H7 (cell line): ENCODE results near the gene GALNT13. TPM values are rescaled to one million over a fixed set of nuclear protein-coding genes. Genes with fewer than 3 reads are reported as not detected.

Experiments
- DNase-seq: peaks from one replicate; pipeline ENCODE4 v3.0.0; 2012
- H3K27me3 ChIP-seq: 2 replicates; pipeline ENCODE4 v1.6.0; 2011; ENCODE audit warnings: mild to moderate bottlenecking, low read length; ENCODE audit not compliant: control insufficient read depth, insufficient read depth
- H3K36me3 ChIP-seq: replicated peaks from 2 replicates; pipeline ENCODE4 v1.5.1; 2011; ENCODE audit warnings: low read length; ENCODE audit not compliant: control insufficient read depth, insufficient read depth
- H3K4me3 ChIP-seq: 2 replicates; pipeline ENCODE4 v1.5.1; 2011; ENCODE audit warnings: low read depth, mild to moderate bottlenecking, control low read depth, low read length, moderate library complexity; ENCODE audit not compliant: insufficient read depth
- total RNA-seq: library from RNA; depleted of rRNA; stranded (reverse); fragments of >200 nt; shearing (Covaris generic); gene quantifications from 2 replicates; pipeline ENCODE4 v1.2.3, GENCODE V29; 2014

The GALNT13 gene
- total RNA-seq, 1 experiment from 2014 or later: 7.1 TPM

- H3K36me3 ChIP-seq: no peaks in the 10 kb centered on the region
- H3K4me3 ChIP-seq: no peak overlapping the region
- H3K27me3 ChIP-seq: no peaks in the 10 kb centered on the region
- no peak for DNase-seq
These were observed 434.7 kb downstream of the GALNT13 start for GRCh38 chr2:154306266-154306970.

GRCh38 chr2:154307007-154307406 lies 435.3 kb downstream of the GALNT13 start:
- DNase-seq: no peak

GRCh38 chr2:154324601-154325000 lies 452.9 kb downstream of the GALNT13 start:
- Histone ChIP-seq H3K36me3 (no peaks in the 10 kb centered on the region), H3K27me3 (no peaks in the 10 kb centered on the region), H3K4me3 (no peak overlapping the region)
- no peak for DNase-seq

More at GRCh38 chr2:154307007-154307406, 435.3 kb downstream of the GALNT13 start:
- Histone ChIP-seq H3K27me3 (no peaks in the 10 kb centered on the region), H3K4me3 (no peak overlapping the region), H3K36me3 (no peaks in the 10 kb centered on the region)

GRCh38 chr2:154329510-154329909 lies 457.8 kb downstream of the GALNT13 start:
- Histone ChIP-seq H3K4me3 (no peak overlapping the region), H3K27me3 (no peaks in the 10 kb centered on the region), H3K36me3 (no peaks in the 10 kb centered on the region)
- no peak for DNase-seq

GRCh38 chr2:154331784-154332183 lies 460.1 kb downstream of the GALNT13 start:
- H3K27me3 ChIP-seq: no peaks in the 10 kb centered on the region
- no peaks in the 10 kb centered on the region for H3K36me3 ChIP-seq
- no peak for DNase-seq
- no peak overlapping the region for H3K4me3 ChIP-seq

GRCh38 chr2:154336201-154336600 lies 464.5 kb downstream of the GALNT13 start:
- no peak for DNase-seq
- no peak overlapping the region for H3K4me3 ChIP-seq
- no peaks in the 10 kb centered on the region for H3K36me3 ChIP-seq
- no peaks in the 10 kb centered on the region for H3K27me3 ChIP-seq

- Histone ChIP-seq H3K36me3 (no peaks in the 10 kb centered on the region), H3K4me3 (no peak overlapping the region), H3K27me3 (no peaks in the 10 kb centered on the region)
- DNase-seq: peak; percentile 4
These were observed 466.7 kb downstream of the GALNT13 start for GRCh38 chr2:154338352-154338967.

GRCh38 chr2:154343282-154343681 lies 471.6 kb downstream of the GALNT13 start:
- DNase-seq: no peak
- no peaks in the 10 kb centered on the region for H3K27me3 ChIP-seq
- no peak overlapping the region for H3K4me3 ChIP-seq
- no peaks in the 10 kb centered on the region for H3K36me3 ChIP-seq

- DNase-seq: no peak
- Histone ChIP-seq H3K36me3 (no peaks in the 10 kb centered on the region), H3K4me3 (no peak overlapping the region), H3K27me3 (no peaks in the 10 kb centered on the region)
These were observed 479.2 kb downstream of the GALNT13 start for GRCh38 chr2:154350911-154351310.

- Histone ChIP-seq H3K36me3 (no peaks in the 10 kb centered on the region), H3K27me3 (no peaks in the 10 kb centered on the region), H3K4me3 (no peak overlapping the region)
- no peak for DNase-seq
These were observed 489.6 kb downstream of the GALNT13 start for GRCh38 chr2:154361276-154361675.

GRCh38 chr2:154368153-154368552 lies 496.4 kb downstream of the GALNT13 start:
- no peak for DNase-seq
- Histone ChIP-seq H3K27me3 (no peaks in the 10 kb centered on the region), H3K4me3 (no peak overlapping the region), H3K36me3 (no peaks in the 10 kb centered on the region)

GRCh38 chr2:154370873-154371272 lies 499.2 kb downstream of the GALNT13 start:
- Histone ChIP-seq H3K27me3 (no peaks in the 10 kb centered on the region), H3K4me3 (no peak overlapping the region)
- peak; percentile 2 for DNase-seq

GRCh38 chr2:154374416-154374815 lies 502.7 kb downstream of the GALNT13 start:
- no peak overlapping the region for H3K4me3 ChIP-seq
- H3K36me3 ChIP-seq: no peaks in the 10 kb centered on the region
- H3K27me3 ChIP-seq: no peaks in the 10 kb centered on the region
- no peak for DNase-seq

More at GRCh38 chr2:154370873-154371272, 499.2 kb downstream of the GALNT13 start:
- no peaks in the 10 kb centered on the region for H3K36me3 ChIP-seq

GRCh38 chr2:154375579-154375931 lies 503.8 kb downstream of the GALNT13 start:
- H3K36me3 ChIP-seq: no peaks in the 10 kb centered on the region
- peak; percentile 2 for DNase-seq
- no peak overlapping the region for H3K4me3 ChIP-seq
- no peaks in the 10 kb centered on the region for H3K27me3 ChIP-seq

- Histone ChIP-seq H3K4me3 (no peak overlapping the region), H3K27me3 (no peaks in the 10 kb centered on the region), H3K36me3 (no peaks in the 10 kb centered on the region)
- no peak for DNase-seq
These were observed 510.4 kb downstream of the GALNT13 start for GRCh38 chr2:154381931-154382794.
